NCI-H1105 (cell line): ENCODE measurements around the gene ATP10A.
"Not testable (repeated sequence)": the region's sequence is repeated elsewhere in the genome, so short reads cannot be mapped to it uniquely, and the experiment has no call there.

Experiments used
- DNase-seq: peaks from one replicate; lab custom pipeline; 2025; lab: John Stamatoyannopoulos, UW

Gene ATP10A

GRCh38 chr15:25649390-25649789 lies 213.7 kb downstream of the ATP10A start:
- no peak for DNase-seq

- DNase-seq, result no peak
Measured at GRCh38 chr15:25643120-25643519, 220.0 kb downstream of the ATP10A start.

GRCh38 chr15:25641762-25642161 lies 221.4 kb downstream of the ATP10A start:
- DNase-seq, result no peak

- DNase-seq, result no peak
Measured at GRCh38 chr15:25641361-25641760, 221.8 kb downstream of the ATP10A start.

GRCh38 chr15:25640959-25641358 lies 222.2 kb downstream of the ATP10A start:
- DNase-seq, result not testable (repeated sequence)

GRCh38 chr15:25640381-25640780 lies 222.7 kb downstream of the ATP10A start:
- no peak for DNase-seq

- DNase-seq, result not testable (repeated sequence)
Measured at GRCh38 chr15:25636486-25636885, 226.6 kb downstream of the ATP10A start.

GRCh38 chr15:25635191-25635590 lies 227.9 kb downstream of the ATP10A start:
- no peak for DNase-seq

- no peak for DNase-seq
Measured at GRCh38 chr15:25633862-25634261, 229.3 kb downstream of the ATP10A start.

- no peak for DNase-seq
Measured at GRCh38 chr15:25631971-25632370, 231.2 kb downstream of the ATP10A start.
